ENCODE measurements around the gene POTEI.
"Not testable (repeated sequence)": the region's sequence is repeated elsewhere in the genome, so short reads cannot be mapped to it uniquely, and the experiment has no call there.

The POTEI gene

DNA sequence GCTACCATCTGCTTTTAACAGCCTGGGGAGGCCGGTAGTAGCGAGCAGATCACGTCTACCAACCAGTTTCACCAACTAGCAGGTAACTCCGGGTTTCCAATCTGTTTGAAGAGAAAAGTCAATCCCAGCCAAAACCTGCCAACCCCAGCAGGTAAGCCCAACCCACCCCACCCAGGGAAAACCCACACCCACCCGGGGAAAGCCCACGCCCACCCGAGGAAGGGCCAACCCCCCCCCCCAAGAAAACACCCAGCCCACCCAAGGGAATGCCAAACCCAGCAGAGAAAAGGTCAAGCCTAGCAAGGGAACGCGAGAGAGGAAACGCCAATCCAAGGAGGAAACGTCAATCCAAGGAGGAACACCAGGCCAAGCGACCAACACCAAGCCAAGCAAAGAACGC is at the start of gene POTEI:
TSS of gene POTEI (minus strand) at position 101 of the 400 bp plus-strand sequence. CDS start at position 8, 93 bp downstream.
- DNase-seq = not testable (repeated sequence)

DNA sequence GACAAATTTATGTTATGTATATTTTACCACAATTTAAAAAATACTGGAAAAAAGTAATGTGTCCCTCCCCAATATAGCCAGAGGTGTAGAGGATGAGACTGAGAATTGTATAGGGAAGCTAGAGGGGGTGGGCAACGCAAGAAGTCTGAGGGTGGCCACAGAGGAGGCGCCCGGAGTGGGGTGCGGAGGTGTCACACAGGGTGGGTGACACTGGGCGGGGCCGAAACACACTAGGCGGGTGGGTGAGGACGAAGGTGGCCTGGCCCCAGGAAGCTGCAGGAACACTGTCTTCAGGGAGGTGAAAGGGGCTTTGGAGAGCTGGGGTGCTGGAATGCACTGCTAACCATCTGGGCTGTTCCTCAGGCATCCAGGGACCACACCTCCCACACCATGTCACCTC is 47.3 kb upstream of the POTEI start:
- DNase-seq = not testable (repeated sequence)

DNA sequence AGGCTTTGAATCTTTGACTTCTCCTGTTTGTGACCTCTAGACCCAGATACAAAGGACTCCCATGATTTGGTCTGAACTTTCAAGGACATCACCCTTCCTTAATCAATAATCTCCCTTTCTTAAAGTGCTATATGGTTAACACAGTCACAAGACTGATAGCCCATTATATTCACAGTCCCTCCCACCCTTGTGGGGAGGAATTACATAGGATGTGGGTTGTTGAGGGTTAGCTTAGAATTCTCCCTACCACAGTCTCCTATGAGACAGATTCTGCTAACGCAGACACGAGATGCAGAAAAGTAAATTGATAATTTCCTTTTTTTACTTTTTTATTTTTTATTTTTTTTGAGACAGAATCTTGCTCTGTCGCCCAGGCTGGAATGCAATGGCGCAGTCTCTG is 45.0 kb upstream of the POTEI start:
- not testable (repeated sequence) for DNase-seq

DNA sequence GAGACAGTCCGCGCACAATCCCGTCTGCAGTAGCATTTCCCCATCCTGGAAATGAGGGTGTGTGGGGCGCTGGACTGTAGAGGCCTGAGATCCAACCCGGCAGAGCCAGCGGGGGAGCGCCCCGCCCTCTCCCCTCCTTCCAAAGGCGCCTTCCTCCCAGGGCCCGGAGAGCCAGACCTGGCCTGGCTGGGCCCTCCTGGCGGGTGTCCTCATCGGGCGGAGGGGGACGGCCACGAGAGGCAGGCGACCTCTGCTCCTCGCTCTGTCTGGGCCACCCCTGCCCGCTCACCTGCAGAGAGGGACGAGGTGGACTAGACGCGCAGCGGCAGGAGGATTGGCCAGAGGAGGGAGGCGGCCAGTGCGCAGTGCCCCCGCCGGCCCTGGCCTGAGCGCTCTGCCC is 40.3 kb upstream of the POTEI start:
- not testable (repeated sequence) for DNase-seq

DNA sequence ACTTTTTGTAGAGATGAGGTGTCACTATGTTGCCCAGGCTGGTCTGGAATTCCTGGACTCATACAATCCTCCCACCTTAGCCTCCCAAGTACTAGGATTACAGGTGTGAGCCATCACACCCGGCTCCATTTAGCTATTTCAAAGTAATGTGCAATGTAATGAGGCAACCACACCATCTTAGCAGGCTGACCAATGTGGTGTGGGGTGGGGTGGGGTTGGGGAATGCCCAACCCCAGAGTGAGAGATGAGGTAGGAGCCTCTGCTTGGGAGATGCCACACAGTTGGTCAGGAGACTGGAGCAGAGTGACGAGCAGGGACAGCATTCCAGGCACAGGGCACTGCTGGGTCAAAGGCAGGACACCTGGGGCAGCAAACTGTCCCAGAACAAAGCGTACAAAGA is 39.3 kb upstream of the POTEI start:
- not testable (repeated sequence) for DNase-seq

DNA sequence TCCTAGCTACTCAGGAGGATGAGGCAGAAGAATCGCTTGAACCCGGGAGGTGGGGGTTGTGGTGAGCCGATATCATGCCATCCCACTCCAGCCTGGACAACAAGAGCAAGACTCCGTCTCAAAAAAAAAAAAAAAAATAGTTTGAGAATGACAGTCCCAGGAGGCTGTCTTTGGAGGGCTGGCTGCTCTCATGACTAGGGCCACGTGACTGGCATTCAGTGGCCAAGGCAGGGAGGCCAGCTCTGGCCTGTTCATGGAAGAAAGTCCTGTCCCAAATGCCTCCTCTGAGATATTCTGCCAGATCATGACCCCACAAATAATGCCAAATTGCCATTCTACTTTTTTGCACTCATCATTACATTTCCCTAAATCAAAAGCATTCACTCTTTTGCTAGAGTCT is 35.9 kb upstream of the POTEI start:
- not testable (repeated sequence) for DNase-seq

DNA sequence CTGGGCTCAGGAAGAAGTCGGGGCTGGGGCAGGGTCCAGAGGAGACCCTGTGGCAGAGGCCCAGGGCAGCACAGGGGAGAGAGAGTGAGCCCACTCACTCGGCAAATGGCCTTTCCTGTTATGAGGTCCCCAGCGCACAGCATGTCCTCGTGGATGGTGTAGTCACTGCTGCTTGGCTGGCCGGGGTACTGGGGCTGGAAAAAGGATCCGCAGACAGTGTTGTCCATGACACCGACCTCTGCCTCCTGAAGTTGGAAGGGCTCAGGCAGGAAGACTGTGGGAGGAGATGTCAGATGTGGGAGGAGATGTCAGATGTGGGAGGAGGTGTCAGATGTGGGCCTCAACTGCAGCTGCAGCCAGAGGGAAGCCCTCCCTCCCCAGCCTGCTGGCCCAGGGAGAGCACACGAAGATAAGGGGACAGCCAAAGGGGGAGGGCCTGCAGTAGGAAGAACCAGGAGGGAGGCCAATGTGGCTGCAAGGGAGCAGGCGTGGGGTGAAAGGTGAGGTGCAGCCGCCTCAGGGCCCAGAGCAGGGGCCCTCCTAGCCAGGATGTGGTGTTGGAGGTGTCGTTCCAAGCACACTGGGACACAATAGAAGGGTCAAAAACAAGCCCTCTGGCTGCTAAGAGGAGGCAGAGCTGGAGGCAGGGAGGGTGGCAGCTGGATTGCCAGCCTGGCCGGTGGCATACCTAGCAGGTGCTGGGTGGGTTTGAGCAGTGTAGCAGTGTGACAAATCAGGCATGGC is 34.8 kb upstream of the POTEI start:
- DNase-seq = not testable (repeated sequence)

DNA sequence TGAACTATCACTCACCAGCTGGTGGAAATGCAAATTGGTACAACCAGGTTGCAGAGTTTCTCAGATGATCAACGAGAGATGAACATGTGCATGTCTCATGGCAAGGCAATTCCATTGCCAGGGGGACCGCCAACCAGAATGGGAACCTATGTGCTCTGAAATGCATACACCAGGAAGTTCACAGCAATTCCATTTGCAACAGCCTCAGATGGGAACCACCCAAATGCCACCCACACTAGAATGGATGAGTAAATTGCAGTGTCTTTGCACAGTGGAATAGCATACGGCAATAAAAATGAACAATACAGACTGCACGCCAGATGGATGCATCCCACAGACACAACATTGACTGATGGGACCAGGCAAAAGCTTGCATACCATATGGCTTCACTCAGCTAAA is 33.7 kb upstream of the POTEI start:
- DNase-seq = not testable (repeated sequence)

DNA sequence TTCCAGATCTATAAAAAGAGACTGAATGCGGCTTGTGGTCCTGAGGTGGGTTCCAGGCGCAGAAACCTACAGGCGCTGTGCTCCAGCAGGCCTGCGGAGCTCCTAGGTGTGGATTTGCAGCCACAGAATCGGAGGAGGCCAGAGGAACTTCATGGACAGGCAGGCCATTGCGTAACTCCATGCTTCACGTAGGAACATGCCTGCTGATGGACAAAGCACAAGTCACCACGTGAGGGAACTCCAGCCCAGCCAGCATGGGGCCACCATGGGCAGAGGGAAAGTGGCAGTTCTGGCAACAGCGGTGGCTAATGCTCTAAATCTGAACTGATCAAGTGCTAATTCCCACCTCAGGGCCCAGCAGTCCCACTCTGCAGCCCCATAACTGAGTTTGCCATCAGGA is 29.1 kb upstream of the POTEI start:
- not testable (repeated sequence) for DNase-seq

DNA sequence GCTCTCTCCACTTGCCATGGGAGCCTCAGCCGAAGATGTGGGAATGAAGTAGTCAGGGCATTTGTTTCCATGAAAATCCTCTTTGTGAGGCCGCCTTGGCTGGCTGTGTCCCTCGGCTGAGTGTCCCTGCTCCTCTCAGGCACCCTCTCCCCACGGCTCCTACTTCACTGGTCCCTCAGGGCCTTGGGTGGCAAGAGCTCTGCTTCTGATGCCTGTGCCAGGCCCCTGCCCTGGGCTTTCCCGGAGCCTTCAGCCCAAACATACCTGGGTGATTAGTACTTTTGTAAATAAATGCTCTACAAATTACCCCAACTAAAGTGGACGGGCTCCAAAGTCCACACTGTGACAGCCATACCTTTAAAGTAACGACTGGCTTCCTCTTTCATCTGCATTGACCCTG is 27.5 kb upstream of the POTEI start:
- not testable (repeated sequence) for DNase-seq

DNA sequence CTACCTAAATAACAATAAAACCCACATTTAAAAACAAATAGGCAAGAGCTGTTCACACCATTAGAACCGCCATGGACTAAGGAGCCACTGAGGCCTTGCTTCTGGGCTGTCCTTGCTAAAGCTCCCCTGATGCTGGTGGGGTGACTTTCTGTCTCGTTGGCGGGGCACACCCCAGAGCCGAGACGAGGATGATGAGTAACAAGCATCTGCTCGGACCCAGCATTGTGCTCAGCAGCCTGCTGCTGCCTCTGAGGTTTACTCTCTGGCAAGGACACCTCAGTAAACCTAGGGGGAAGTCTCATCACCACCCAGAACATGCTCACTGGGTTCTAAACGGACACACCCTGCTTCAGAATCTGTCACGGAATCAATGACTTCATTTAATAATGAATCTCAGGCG is 22.5 kb upstream of the POTEI start:
- not testable (repeated sequence) for DNase-seq

DNA sequence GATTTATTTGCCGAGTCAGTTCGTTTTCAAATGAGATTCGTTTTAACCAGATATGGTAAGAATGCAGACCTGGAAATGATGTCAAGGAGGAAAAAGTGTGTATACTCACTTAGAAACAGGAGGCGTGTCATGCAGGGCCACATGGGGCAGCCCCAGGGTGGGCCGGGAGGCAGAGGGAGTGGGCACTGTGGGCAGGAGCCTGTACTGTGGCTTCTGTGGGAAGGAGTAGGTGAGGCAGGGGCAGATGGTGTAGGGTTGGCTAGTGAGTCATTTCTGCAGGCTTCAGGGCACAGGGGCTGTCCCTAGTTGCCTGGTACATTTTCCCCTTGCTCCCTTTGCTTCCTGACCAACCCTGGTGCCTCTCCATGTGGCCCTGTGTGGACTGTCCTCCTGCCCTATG is 22.1 kb upstream of the POTEI start:
- DNase-seq = not testable (repeated sequence)

DNA sequence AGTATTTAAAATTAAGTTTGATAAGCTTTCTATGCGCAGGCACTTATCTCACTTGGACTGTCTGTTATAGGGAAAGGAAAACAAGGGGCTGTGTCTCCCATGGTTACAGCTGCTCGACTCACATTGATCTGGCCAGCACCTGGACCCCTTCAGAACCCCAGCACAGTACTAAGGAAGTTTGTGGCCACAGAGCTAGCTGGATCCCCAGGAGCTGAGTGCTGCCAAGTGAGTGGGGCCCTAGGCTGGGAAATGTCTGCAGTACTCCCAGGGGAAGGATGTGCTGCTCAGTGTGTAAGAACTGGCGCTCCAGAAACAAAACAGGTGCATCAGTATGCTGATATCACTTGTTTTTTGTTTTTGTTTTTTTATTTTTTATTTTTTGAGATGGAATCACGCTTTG is 21.1 kb upstream of the POTEI start:
- DNase-seq = not testable (repeated sequence)

DNA sequence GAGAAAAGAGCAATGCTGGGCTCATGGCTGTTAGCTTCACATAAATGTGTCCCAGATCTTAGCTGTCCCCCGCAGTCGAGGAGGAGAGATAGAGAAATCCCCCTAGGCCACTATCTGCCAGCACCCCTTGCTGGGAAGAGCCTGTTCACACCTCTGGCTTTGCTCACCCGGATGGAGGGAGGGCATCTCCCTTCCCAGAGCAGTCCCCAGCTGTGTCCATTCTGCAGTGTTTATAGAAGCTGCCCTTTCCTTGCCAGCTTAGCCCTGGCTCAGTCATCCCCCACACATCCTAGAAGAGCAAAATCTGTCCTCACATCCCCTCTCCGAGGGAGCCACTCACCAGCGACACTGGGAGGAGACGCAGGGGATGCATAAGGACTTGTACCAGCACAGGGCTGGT is 20.4 kb upstream of the POTEI start:
- not testable (repeated sequence) for DNase-seq

DNA sequence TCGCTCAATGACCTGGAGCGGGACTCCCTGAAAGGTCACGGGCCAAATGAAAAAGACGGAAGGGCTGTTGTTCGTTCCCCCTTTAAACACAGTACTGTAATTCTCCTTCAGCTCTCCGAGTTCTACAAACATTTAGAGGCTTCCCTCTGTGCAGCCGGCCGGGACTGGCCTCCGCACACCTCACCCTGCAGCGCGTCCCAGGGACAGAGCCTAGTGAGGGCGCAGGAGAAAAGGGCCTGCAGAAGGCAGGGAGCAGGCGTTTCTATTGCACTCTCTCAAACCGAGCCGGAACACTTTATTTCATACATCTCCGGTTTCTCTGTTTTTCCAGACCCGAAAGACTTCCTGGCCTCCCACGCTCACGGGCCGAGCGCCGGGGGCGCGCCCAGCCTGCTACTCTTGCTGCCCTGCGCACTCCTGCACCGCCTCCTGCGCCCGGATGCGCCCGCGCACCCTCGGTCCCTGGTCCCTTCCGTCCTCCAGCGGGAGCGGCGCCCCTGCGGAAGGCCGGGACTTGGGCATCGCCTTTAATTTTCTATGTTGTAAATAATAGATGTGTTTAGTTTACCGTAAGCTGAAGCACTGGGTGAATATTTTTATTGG is 18.3 kb upstream of the POTEI start:
- DNase-seq = not testable (repeated sequence)

DNA sequence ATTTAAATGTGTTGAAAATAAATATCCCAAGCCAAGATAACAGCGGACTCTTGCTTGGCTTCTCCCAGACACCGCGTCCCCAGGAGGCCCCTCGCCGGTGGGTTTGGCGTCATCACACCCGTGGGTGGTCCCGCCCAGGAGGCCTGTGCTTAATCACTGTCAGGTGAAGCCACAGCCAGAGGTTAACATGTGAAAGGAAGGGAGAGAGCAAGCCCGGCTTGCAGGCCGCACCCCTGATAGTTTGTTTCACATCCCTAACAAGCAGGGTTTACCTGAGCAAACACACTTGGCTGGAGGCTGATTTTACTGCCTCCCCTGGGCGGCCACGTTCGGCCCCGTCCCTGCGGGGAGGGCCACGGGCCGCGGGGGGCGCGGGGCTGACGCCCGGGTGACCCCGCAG is 13.3 kb upstream of the POTEI start:
- DNase-seq = not testable (repeated sequence)

DNA sequence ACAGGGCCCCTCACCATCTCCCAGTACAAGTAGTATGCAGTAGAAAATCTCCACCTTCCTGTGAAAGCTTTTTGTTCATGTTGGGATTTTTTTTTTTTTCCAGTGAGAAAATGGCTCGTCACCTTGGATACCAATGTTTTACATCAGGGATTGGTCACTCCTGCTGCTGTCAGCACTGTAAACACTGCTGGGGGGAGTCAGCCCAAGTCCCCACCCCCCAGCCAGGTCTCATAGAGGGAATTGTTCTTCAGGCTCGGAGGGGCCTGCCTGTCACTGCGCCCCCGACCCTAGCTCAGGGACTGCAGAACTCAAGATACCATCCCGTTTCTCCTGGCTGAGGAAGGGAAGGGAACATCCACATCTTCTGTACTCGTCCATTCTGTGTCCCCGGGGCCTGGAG is 11.9 kb upstream of the POTEI start, which contains the start of gene CFC1B:
TSS of gene CFC1B (plus strand) at position 231 of the 400 bp plus-strand sequence. CDS start 263 bp downstream, outside the sequence.
- DNase-seq = not testable (repeated sequence)

DNA sequence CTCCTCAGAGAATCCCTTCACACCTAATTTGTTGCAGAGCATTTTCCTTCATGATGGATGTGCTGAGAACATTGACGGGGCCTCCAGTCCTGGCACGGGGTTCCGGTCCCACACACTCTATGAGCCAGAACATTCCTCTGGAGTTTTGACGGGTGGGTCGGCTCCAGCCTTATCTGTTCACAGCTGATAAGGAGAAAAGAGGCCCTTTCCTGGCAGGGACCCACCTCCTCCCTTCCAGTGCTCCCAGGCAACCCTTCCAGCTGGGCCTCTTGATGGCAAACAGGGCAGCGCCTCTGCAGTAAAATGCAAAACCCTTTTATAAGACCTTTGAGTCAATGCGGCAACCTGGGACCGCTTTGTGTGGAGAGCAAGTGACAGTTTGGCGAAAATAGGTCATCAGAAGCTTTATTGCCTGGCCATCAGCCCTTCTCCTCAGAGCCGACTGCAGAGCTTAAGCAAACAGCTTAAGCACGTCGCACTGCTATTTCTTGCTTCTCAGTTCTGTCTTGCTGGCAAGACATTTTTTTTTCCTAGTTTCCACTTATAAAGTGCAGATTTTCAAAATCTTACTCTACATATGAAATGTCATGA is 9.5 kb upstream of the POTEI start:
- DNase-seq = not testable (repeated sequence)

DNA sequence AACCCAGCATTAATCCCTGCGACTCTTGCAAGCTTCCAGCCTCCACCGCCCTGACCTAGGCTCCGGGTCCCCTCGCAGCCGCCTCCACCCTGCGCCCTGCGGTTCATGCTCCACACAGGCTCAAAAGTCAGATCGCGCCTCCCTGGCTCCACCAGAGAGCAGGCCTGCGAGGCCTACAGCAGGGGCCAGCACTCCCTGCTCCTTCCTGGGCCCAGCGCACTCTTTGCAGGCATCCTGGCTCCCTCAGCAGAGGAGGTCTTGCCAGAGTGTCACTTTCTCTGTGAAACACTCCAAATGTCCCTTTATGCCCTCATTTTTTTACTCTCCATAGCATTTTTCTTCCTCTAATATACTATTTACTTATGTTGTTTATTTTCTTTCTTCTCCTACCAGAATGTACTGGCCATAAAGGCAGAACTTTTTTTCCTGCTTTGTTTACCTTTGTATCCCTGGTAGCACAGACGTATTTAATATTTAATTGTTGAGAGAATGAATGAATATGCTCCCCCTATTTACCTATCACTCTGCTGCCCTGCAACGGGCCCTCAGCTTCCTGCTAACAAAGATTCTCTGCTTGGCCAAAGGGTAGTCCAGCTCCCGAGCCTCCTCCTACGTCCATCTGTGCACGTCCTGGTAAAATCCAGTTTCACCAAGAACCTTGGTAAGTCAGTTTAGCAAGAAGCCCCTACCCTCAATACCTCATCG is 2.8 kb upstream of the POTEI start:
- not testable (repeated sequence) for DNase-seq

DNA sequence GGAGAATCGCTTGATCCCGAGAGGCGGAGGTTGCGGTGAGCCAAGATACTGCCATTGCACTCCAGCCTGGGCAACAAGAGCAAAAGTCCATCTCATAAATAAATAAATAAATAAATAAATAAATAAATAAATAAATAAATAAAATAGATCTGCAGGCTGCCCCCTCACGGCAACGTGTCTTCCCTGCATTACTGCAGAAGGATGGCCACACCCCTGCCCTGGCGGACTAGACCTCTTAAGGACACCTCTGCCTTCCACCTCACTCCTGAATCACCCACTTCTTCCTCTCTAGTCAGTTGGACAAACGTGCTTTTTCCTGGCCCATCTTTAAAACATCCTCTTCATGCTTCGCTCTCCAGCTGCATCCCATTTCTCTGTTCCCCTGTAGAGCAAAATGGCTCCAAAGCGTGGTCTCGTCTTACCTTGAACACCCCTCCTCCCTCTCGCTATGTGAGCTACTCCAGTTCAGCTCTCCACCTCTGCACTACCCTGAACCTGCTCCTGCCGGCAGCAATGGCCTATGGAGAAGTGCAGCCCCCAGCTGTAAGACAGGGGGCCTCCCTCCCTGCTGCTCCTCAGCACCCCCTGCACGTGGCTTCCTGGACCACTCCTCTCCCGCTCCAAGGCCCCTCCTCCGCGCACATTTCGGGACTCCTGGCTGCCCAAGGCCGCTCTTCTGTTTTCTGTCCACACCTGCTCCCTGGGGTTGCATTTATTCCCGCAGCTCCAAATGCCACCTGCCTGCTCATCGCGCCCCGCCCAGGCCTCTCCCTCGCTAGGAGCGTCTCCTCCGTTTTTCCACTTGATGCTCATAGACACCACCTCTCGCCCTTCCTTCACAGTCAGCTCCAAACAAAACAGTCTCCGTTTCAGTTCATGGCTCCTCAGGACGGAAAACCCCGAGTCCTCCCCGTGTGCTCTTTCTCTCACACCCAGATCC is 1.9 kb upstream of the POTEI start:
- DNase-seq = not testable (repeated sequence)

DNA sequence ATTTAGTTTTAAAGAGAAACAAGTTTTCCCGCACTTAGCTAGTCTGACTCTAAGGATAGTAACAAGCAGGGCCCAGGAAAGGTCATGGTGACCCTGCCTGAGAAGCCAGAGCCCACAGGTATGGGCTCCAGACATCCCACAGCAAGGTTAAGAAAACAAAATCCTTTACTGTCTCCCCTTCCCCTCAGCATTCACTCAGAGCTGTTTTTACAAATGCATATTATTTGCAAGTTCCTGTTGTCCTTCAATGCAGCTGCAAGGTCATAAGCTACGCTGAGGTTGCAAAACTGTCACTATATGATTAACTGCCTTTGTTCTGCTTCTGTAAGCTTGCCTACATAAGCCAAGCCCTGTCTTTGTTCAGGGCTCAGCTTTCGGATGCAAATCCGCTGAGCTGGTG is 18.1 kb downstream of the POTEI start:
- DNase-seq = not testable (repeated sequence)

DNA sequence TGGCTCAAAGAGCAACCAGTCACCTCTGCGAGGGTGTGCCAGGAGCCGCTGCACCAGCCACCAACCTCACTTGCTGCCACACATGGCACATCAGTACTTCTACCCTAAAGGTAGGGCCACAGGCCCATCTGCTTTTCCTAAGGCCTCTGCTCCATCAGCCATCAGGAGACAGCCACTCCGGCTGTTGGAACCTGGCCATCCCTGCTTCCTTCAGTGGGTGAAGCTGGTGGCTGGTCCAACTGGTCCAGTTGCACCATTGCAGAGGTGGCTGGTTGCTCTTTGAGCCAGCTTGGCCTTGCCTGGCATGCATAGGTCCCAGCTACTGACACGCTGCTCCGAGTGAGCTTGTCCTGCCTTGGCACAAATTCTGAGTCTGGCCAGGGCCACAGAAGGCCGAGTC is 53.7 kb downstream of the POTEI start:
- DNase-seq = not testable (repeated sequence)

All from amniotic stem cell (primary cell).